ENCODE measurements around the gene ZNF662. TPM values are rescaled to one million over a fixed set of nuclear protein-coding genes. Genes with fewer than 3 reads are reported as not detected.

Gene ZNF662
- total RNA-seq, 4 donors from 2014 or later, result 1.9 to 7.6 (median 2.8) TPM

GRCh38 chr3:42914771-42915515 lies 9.0 kb downstream of the ZNF662 start:
- WGBS, 2 donors, result 72 to 92% methylated on average over 8 of the region's 8 CpGs
- Histone ChIP-seq H3K4me1 (no peaks in the 10 kb centered on the region), H3K36me3 (peaks cover 0 to 52% (median 7%) of the 10 kb centered on the region in 3 donors), H3K9me3 (peaks cover 0 to 91% (median 62%) of the 10 kb centered on the region in 3 donors), H3K27me3 (no peaks in the 10 kb centered on the region), H3K27ac (no peak overlapping the region), H3K4me3 (no peak overlapping the region)
- TF ChIP-seq CTCF (IDR thresholded peaks at IDR 0.05) (no peak), POLR2A (IDR thresholded peaks at IDR 0.05) (no peak)
- DNase-seq, result no peak
- intact Hi-C loops (cut with DNase I), result no loop called here

GRCh38 chr3:42923606-42924005 lies 17.7 kb downstream of the ZNF662 start:
- no peak overlapping the region for H3K27ac ChIP-seq
- H3K4me1 ChIP-seq, result no peaks in the 10 kb centered on the region
- no peak overlapping the region for H3K4me3 ChIP-seq
- no peaks in the 10 kb centered on the region for H3K36me3 ChIP-seq
- intact Hi-C loops (cut with DNase I), result no loop called here
- TF ChIP-seq CTCF (IDR thresholded peaks at IDR 0.05) (no peak), POLR2A (IDR thresholded peaks at IDR 0.05) (no peak)
- DNase-seq, result no peak
- H3K9me3 ChIP-seq, result peaks cover 0 to 12% (median 0%) of the 10 kb centered on the region in 3 donors
- 94% methylated on average over 4 of the region's 4 CpGs for WGBS, 2 donors
- no peaks in the 10 kb centered on the region for H3K27me3 ChIP-seq

GRCh38 chr3:42926310-42926709 lies 20.4 kb downstream of the ZNF662 start:
- DNase-seq, result no peak
- Histone ChIP-seq H3K27me3 (no peaks in the 10 kb centered on the region), H3K36me3 (no peaks in the 10 kb centered on the region), H3K4me3 (no peak overlapping the region), H3K27ac (no peak overlapping the region), H3K9me3 (no peaks in the 10 kb centered on the region), H3K4me1 (no peaks in the 10 kb centered on the region)
- intact Hi-C loops (cut with DNase I), result no loop called here
- no peak for TF ChIP-seq CTCF (IDR thresholded peaks at IDR 0.05)
- TF ChIP-seq POLR2A (IDR thresholded peaks at IDR 0.05), result no peak

- Histone ChIP-seq H3K9me3 (no peaks in the 10 kb centered on the region), H3K36me3 (no peaks in the 10 kb centered on the region), H3K4me1 (peaks cover 0 to 15% (median 0%) of the 10 kb centered on the region in 3 donors), H3K27ac (no peak overlapping the region), H3K4me3 (no peak overlapping the region), H3K27me3 (no peaks in the 10 kb centered on the region)
- DNase-seq, result no peak
- intact Hi-C loops (cut with DNase I), result no loop called here
- 87 to 90% methylated on average over 5 of the region's 5 CpGs for WGBS, 2 donors
- TF ChIP-seq CTCF (IDR thresholded peaks at IDR 0.05) (no peak), POLR2A (IDR thresholded peaks at IDR 0.05) (no peak)
Observed at GRCh38 chr3:42934111-42934510, 28.2 kb downstream of the ZNF662 start.

- H3K27me3 ChIP-seq, result no peaks in the 10 kb centered on the region
- no peaks in the 10 kb centered on the region for H3K9me3 ChIP-seq
- WGBS, 2 donors, result 42 to 50% methylated on average over 2 of the region's 2 CpGs
- no peak overlapping the region for H3K4me3 ChIP-seq
- DNase-seq, result no peak
- intact Hi-C loops (cut with DNase I), result no loop called here
- H3K4me1 ChIP-seq, result peaks cover 0 to 15% (median 0%) of the 10 kb centered on the region in 3 donors
- no peak for TF ChIP-seq CTCF (IDR thresholded peaks at IDR 0.05)
- no peak for TF ChIP-seq POLR2A (IDR thresholded peaks at IDR 0.05)
- H3K27ac ChIP-seq, result no peak overlapping the region
- no peaks in the 10 kb centered on the region for H3K36me3 ChIP-seq
Observed at GRCh38 chr3:42934910-42935309, 29.0 kb downstream of the ZNF662 start.

Data from esophagus squamous epithelium (tissue), 5 donors.